Neural crest cell (in vitro differentiated cells): ENCODE results near the gene TMEM231. TPM values are rescaled to one million over a fixed set of nuclear protein-coding genes. Genes with fewer than 3 reads are reported as not detected.

Source experiments
- DNase-seq: peaks from one replicate; pipeline ENCODE4 v3.0.0; 2021; ENCODE audit warnings: low read depth, mixed read lengths, low spot score
- H3K27ac Mint-ChIP-seq: one replicate; pipeline ENCODE4 v1.8.0; 2021; ENCODE audit warnings: mild to moderate bottlenecking, mixed read lengths; ENCODE audit not compliant: unreplicated experiment
- H3K27me3 Mint-ChIP-seq: 2 replicates; pipeline ENCODE4 v1.8.0; 2021; ENCODE audit warnings: low read depth, mild to moderate bottlenecking, mixed read lengths
- H3K36me3 Mint-ChIP-seq: 2 replicates; pipeline ENCODE4 v1.8.0; 2021; ENCODE audit warnings: low read depth, mild to moderate bottlenecking, mixed read lengths
- H3K4me1 Mint-ChIP-seq: 2 replicates; pipeline ENCODE4 v1.8.0; 2021; ENCODE audit warnings: mixed read lengths
- H3K4me3 Mint-ChIP-seq: one replicate; pipeline ENCODE4 v1.8.0; 2021; ENCODE audit warnings: mild to moderate bottlenecking, mixed read lengths
- H3K9me3 Mint-ChIP-seq: 2 replicates; pipeline ENCODE4 v1.8.0; 2021; ENCODE audit warnings: mixed read lengths
- total RNA-seq: library from RNA; stranded (reverse); gene quantifications from 2 replicates; pipeline ENCODE4 v1.2.1, GENCODE V29; 2021
- TF ChIP-seq, protein P1 (sequence below): fragments of 200-600 bp; sonication (generic); conservative IDR thresholded peaks from 2 replicates; pipeline ENCODE4 v1.5.0; 2021; ENCODE audit warnings: antibody characterized with exemption, mild to moderate bottlenecking

TMEM231 gene
- total RNA-seq, 1 donor from 2014 or later: 27.5 TPM

DNA sequence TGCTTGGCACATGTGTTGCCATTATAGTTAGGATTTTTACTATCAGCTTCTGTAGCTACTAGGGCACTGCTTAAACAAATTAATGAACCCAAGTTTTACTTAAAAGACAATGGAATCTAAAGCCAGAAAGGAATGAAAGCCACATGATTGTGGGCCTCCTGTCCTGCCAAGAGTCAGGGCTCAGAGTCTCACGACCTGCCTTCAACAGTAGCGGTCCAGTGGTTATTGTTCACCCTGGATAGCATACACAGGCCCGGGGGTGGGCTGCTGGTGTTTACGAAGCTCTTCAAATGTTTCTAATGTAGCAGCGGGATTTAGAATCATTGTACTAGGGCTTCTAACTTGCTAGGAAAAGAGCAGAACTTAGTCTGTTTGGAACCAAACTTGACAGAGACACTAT, 17.9 kb upstream of the TMEM231 start:
- no peak for DNase-seq
- TF ChIP-seq, protein P1, sequence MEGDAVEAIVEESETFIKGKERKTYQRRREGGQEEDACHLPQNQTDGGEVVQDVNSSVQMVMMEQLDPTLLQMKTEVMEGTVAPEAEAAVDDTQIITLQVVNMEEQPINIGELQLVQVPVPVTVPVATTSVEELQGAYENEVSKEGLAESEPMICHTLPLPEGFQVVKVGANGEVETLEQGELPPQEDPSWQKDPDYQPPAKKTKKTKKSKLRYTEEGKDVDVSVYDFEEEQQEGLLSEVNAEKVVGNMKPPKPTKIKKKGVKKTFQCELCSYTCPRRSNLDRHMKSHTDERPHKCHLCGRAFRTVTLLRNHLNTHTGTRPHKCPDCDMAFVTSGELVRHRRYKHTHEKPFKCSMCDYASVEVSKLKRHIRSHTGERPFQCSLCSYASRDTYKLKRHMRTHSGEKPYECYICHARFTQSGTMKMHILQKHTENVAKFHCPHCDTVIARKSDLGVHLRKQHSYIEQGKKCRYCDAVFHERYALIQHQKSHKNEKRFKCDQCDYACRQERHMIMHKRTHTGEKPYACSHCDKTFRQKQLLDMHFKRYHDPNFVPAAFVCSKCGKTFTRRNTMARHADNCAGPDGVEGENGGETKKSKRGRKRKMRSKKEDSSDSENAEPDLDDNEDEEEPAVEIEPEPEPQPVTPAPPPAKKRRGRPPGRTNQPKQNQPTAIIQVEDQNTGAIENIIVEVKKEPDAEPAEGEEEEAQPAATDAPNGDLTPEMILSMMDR: no peak
- peaks cover 2% of the 10 kb centered on the region for H3K36me3 Mint-ChIP-seq
- no peaks in the 10 kb centered on the region for H3K27me3 Mint-ChIP-seq
- no peak overlapping the region for H3K27ac Mint-ChIP-seq
- no peak overlapping the region for H3K4me3 Mint-ChIP-seq
- no peaks in the 10 kb centered on the region for H3K4me1 Mint-ChIP-seq
- H3K9me3 Mint-ChIP-seq: no peaks in the 10 kb centered on the region

DNA sequence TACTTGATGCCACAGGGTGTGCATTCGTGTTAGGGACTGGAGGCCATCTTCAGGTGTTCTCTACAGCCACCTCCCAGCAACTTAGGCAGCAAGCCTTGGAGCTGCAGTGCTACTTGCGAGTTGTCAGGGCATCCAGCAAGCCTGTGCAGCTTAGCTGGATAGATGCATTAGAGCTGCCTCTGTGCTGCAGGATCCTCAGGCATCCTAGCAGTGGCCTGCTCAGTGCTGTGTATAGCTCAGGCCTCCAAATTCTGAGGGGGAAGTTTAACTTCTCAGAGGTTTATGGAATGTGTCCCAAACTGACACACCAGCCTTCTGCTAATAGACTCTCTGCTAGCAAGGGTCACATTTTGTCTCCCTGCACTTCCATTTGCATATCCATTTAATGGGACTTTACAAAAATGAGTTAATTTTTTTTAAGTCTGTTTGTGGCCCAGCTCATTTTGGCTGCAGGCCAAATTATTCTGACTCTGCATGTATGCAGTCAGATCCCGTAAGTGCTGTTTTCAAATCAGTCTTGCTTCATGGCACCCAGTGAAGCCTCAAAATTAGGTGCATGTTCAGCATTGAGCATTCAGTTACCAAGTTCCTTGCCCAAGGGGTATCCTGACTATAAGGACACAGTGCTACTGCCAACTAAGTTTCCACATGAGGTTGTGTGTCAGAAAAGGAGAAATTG, 17.0 kb upstream of the TMEM231 start:
- H3K9me3 Mint-ChIP-seq: no peaks in the 10 kb centered on the region
- TF ChIP-seq, protein P1: no peak
- no peak for DNase-seq
- H3K4me1 Mint-ChIP-seq: peaks cover 1% of the 10 kb centered on the region
- no peaks in the 10 kb centered on the region for H3K27me3 Mint-ChIP-seq
- H3K36me3 Mint-ChIP-seq: no peaks in the 10 kb centered on the region
- no peak overlapping the region for H3K4me3 Mint-ChIP-seq
- no peak overlapping the region for H3K27ac Mint-ChIP-seq

DNA sequence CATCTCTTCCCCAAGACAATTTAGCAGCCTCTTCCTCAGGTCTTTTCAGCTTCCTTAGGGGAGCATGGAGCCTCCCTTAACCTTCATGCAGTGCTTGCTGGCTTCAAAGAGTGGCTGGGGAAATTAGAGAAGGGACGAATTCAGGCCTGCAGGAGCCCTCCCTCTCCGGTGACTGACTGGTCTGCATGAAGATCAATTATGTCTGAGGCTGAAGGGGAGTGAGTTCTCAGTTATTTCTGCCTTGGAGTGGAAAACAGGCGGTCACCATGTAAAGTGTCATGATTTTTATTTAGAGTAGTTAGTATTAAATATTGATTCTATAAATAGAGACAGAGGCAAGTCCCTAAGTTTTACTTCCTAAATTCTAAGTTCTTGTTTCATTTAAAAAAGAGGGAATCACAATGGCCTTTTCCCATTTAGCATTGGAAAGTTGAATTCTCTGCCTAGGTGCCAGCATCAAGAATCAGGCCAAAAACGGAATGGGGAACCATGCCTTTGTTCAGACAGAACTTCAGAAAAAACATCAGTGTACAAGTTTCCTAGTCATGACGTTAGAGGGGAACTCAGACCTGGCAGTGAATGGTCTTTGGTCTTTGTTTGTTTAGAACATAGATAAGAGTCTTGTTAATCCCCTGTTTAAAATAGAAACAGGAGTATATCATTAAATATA, 14.5 kb upstream of the TMEM231 start:
- Mint-ChIP-seq H3K27ac (no peak overlapping the region), H3K27me3 (peaks cover 4% of the 10 kb centered on the region), H3K36me3 (no peaks in the 10 kb centered on the region), H3K4me1 (peaks cover 18% of the 10 kb centered on the region), H3K4me3 (peak overlapping the region; percentile 41), H3K9me3 (no peaks in the 10 kb centered on the region)
- DNase-seq: no peak
- TF ChIP-seq, protein P1: no peak

DNA sequence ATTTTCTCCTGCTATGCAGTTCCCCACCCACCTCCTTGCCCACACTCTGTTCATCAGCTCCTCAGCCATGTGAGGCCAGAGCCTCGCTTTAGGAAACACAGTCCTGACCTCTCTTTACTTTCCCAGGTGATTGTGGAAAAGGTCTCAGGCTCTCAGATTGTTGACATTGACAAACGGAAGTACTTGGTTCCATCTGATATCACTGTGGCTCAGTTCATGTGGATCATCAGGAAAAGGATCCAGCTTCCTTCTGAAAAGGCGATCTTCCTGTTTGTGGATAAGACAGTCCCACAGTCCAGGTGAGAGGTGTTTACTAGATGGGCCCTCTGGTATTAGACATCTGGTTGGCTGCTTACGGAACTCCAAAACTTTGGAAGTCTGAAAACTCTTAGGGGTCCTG, 11.9 kb upstream of the TMEM231 start:
- H3K4me1 Mint-ChIP-seq: peaks cover 22% of the 10 kb centered on the region
- peak overlapping the region; percentile 97 for H3K4me3 Mint-ChIP-seq
- peaks cover 11% of the 10 kb centered on the region for H3K27me3 Mint-ChIP-seq
- no peaks in the 10 kb centered on the region for H3K9me3 Mint-ChIP-seq
- H3K27ac Mint-ChIP-seq: no peak overlapping the region
- DNase-seq: no peak
- H3K36me3 Mint-ChIP-seq: no peaks in the 10 kb centered on the region
- TF ChIP-seq, protein P1: no peak

DNA sequence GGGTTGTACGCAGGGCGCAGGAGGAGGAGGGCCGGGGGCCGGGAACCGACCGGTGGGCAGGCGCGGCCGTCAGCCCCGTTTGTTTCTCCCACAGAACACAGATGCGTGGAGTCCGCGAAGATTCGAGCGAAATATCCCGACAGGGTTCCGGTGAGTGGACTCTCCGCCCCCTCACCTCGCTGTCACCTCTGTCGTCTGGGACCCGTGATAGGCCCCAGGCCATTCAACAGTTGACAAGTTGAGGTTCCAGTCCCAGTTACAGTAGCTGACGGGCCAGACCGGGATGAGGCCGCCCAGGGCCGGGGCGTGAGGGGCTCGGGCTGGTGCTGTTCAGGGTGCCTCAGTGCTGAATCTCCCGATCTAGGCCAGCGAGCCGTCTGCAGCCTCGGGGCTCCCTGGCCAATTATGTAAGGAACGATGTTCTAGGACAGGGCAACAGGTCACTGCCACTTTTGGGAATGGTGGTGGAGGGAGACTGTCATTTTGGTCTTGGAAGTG, 10.8 kb upstream of the TMEM231 start:
- Mint-ChIP-seq H3K4me3 (peak overlapping the region; percentile 97), H3K4me1 (peaks cover 22% of the 10 kb centered on the region), H3K9me3 (no peaks in the 10 kb centered on the region), H3K27me3 (peaks cover 11% of the 10 kb centered on the region), H3K36me3 (no peaks in the 10 kb centered on the region), H3K27ac (no peak overlapping the region)
- TF ChIP-seq, protein P1: no peak
- DNase-seq: no peak
